ENCODE results near the gene CYP4Z1.
"Not testable (repeated sequence)": the region's sequence is repeated elsewhere in the genome, so short reads cannot be mapped to it uniquely, and the experiment has no call there.

CYP4Z1 gene

DNA sequence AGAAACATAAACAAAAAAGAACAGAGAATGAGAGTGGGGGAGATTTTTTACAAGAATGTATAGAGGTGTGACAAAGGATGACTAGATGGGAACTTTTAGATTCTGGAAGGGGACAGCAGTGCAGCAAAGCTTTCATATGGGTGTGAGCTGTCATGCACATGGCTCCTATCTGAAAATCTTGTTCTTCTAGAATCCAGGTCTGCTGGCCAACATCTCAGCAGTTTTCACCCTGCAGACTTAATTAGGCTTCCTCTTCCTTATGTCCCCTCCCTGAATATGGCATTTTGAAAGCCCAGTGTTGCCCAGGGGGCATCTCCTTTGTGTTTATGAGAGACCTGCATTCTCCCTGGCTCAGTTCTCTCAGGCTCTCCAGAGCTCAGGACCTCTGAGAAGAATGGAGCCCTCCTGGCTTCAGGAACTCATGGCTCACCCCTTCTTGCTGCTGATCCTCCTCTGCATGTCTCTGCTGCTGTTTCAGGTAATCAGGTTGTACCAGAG lies at the start of gene CYP4Z1:
TSS of gene CYP4Z1 (plus strand) at position 135 of the 498 bp plus-strand sequence. CDS start at position 395, 260 bp downstream.
- no peak for DNase-seq

- no peak for DNase-seq
Observed at GRCh38 chr1:47021070-47021469, 46.0 kb upstream of the CYP4Z1 start.

GRCh38 chr1:47023268-47024140 lies 43.5 kb upstream of the CYP4Z1 start, which contains the start of gene CYP4X1:
CYP4X1 (plus strand) TSS chr1:47023669; CDS start chr1:47023818, 149 bp downstream.
- DNase-seq, result no peak

- DNase-seq, result no peak
Observed at GRCh38 chr1:47024141-47024801, 42.8 kb upstream of the CYP4Z1 start.

- DNase-seq, result no peak
Observed at GRCh38 chr1:47030170-47030805, 36.7 kb upstream of the CYP4Z1 start.

GRCh38 chr1:47031059-47031458 lies 36.0 kb upstream of the CYP4Z1 start:
- no peak for DNase-seq

DNA sequence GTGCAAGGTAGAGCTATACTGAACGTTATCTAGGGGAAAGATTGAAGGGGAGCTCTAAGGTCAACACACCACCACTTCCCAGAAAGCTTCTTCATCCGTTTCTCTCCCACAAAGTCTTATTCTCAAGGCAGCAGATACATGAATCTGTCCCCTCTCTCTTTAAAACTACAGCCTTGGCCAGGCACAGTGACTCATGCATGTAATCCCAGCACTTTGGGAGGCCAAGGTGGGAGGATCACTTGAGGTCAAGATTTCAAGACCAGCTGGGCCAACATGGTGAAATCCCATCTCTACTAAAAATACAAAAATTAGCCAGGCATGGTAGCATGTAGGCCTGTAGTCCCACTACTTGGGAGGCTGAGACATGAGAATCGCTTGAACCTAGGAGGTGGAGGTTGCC lies 35.4 kb upstream of the CYP4Z1 start:
- no peak for DNase-seq

- no peak for DNase-seq
Observed at GRCh38 chr1:47036764-47037163, 30.3 kb upstream of the CYP4Z1 start.

DNA sequence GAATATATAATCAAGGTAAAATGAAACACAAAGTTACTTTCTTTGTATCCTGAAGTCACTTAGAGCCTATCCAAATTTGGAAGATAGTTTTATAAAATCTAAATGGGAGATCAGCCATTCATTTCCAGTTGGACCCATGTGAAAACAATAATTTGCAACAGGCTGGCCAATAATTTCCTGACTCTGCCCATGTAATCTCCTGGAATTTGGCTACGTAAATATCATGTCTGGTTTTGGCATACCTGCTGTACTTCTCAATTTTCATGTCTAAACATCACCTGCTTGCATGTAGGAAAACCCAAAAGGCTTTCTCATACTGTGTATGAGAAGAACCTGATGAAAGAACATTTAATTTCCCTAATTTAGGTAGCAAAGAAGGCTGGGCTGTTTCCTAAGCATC lies 7.7 kb upstream of the CYP4Z1 start:
- no peak for DNase-seq

GRCh38 chr1:47069080-47069479 lies 2.0 kb downstream of the CYP4Z1 start:
- DNase-seq, result not testable (repeated sequence)

DNA sequence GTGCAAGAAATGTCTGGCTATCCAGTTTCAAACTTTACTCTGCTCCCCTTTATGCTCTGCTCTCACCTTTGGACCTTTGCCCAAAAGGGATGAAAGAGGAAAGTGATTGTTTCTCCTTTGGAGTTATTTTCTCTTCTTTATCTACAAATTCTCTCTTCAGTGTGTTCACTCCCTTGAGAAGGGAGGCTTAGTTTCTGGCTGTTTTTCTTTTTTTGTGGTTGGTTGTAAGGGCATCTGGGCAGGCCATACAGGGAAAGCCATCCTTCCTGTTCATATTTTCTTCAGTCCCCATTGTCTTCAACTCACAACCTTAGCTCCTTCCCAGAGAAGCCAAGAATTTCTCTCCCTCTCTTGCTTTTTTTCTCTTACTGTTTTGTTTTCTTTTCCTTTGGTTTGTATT lies 2.5 kb downstream of the CYP4Z1 start:
- not testable (repeated sequence) for DNase-seq

GRCh38 chr1:47089356-47089755 lies 22.3 kb downstream of the CYP4Z1 start:
- DNase-seq, result peak; percentile 34

DNA sequence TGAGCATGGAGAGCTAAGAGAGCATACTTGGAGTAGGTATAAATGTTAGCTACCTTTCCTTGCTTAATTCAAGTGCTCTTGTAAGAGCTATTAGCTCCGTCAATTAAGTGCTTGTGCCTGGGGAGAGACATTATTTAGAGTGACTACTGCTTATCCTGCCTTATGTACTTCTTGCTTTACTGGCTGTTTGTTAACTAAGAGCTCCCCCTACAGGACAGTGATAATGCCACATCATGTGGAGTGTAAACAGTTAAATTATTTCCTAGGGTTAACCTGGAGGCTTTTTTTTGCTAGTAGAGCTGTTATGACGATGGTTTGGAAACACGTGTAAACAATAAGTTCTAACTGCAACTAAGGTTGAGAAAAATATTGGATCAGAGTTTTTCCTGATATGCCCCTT lies 24.4 kb downstream of the CYP4Z1 start:
- DNase-seq, result not testable (repeated sequence)

DNA sequence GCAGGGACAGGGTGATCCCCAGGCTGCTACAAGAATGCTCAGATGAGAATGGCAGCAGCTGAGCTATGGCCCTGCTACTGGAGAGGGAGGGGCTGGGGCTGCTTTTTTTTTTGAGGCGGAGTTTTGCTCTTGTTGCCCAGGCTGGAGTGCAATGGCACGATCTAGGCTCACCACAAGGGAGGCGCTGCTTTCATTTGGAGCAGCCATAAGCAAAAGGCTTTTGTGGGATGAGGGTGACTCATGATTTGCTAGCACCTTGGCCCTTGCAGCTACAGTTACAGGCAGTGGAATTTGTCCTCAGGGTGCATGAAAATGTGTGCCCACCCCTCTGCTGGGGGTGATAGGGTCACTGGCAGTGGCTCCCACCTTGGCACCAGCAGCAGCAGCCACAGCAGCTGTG lies 37.8 kb downstream of the CYP4Z1 start:
- DNase-seq, result no peak

GRCh38 chr1:47106792-47107191 lies 39.8 kb downstream of the CYP4Z1 start:
- DNase-seq, result no peak

DNA sequence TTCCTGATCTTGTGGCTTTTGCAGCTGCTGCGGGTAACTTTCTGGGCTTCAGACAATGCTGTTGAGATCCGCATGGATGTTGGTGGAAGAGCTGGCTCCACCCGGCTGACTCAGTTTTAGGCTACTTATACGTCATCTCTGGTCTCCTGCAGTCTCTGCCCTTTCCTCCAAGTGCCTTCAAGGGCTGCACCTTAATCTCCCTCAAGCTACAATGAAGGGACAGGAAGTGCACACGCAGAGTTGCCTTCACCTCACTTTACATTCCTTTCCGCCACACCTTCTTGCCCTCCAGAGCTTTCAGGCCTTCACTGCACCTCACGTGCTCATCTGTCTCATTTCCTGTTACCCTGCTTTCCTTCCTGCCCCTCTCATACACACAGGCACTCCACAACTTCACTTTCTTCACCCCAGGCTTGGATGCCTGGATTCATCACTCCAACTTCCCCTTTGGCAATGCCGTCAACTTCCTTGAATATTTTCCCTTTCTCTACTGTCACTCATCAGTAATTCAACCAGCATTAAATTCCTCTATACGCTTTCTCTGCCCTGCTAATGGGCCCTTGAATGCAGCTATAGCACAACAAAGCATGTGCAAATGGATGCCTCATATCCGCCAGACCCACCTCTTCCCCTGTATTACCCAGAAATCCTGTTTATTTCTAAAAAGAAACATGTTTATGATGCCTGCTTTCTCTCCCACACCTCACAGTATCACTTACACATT lies 41.0 kb downstream of the CYP4Z1 start:
- not testable (repeated sequence) for DNase-seq

DNA sequence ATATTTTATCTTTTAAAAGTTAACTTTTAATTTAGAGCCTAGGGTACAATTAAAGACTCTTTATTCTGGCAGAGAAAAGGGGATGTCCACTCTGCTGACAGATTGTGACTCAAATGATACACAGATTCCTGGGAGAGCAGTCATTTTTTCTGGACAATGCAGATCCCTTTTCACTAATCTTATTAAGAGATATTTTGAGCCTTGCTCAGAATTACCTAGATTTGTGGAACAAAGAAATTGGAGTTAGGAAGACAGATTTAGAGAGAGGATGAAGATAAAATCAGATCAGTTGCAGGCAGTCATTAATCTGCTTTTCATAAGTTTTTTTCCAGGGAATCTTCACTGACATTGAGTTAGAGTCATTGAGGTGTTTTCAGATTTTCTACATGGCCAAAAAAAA lies 42.5 kb downstream of the CYP4Z1 start:
- DNase-seq, result not testable (repeated sequence)

GRCh38 chr1:47113178-47113577 lies 46.1 kb downstream of the CYP4Z1 start:
- no peak for DNase-seq

GRCh38 chr1:47121039-47121438 lies 54.0 kb downstream of the CYP4Z1 start:
- not testable (repeated sequence) for DNase-seq

DNA sequence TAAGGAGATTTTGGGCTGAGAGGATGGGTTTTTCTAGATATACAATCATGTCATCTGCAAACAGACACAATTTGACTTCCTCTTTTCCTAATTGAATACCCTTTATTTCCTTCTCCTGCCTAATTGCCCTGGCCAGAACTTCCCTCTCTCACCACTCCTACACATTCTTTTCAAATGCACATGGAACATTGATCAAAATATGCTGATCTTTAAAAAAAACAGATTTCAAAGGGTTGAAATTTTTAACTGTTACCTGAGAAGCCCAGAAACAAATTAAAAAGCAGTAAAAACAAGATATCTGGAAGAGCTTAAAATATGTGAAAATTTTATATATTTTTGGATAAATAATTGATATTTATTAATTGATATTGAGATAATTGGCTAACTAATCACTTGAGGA lies 57.8 kb downstream of the CYP4Z1 start:
- DNase-seq, result not testable (repeated sequence)

DNA sequence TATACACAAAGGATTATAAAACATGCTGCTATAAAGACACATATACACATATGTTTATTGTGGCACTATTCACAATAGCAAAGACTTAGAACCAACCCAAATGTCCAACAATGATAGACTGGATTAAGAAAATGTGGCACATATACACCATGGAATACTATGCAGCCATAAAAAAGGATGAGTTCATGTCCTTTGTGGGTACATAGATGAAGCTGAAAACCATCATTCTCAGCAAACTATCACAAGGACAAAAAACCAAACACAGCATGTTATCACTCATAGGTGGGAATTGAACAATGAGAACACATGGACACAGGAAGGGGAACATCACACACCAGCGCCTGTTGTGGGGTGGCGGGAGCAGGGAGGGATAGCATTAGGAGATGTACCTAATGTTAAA lies 60.0 kb downstream of the CYP4Z1 start:
- DNase-seq, result not testable (repeated sequence)

DNA sequence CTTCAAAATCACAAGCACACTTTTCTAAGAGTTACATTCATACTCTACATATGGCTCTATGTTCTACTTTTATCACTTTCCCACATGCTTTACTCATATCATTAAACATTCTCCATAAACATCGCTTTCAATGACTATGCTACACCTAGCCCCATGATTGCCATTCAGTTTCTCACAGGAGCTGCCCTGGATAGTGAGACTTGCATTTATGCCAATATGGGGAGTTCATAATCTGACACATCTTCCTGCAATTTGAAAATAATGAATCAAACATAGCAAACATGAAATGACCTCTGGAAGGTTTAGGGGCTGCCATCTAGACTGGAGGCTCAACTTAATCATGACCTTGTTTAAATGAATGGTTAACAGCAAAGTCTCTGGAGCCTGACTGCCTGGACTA lies 61.2 kb downstream of the CYP4Z1 start:
- DNase-seq, result no peak

DNA sequence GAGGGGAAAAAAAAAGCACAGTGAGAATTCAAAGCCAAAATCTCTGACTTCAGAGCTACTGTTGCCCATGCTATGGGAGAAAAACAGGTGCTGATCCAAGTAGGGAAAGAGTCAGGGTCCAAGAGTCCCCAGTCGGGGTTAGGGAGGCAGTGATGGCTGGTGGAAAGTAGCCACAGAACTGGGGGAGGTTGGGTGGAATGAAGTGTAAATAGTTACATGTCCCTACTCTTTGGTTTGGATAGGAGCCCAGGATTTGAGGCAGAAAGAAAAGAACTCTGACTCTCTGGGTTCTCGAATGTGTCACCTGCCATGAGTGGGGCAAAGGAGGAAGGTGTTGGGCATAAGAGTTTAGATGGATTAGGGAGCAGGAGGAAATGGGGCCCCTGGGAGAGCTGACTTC lies 61.8 kb downstream of the CYP4Z1 start:
- DNase-seq, result not testable (repeated sequence)
